OCI-LY3 (cell line): ENCODE measurements around the gene TMEM9B.

Source experiments
- H2AFZ ChIP-seq: fragments of 200-600, 300-600 bp; shearing (Covaris generic); 2 replicates; pipeline ENCODE4 v1.6.0; 2014; ENCODE audit warnings: antibody characterized with exemption, low read depth, low read length
- H3K27ac ChIP-seq: fragments of 200-600, 300-600 bp; sonication (generic); 2 replicates; pipeline ENCODE4 v1.5.1; 2014; ENCODE audit warnings: mild to moderate bottlenecking, low read length, moderate library complexity, mixed read lengths
- H3K27me3 ChIP-seq: fragments of 200-600, 300-600 bp; sonication (generic); 2 replicates; pipeline ENCODE4 v1.6.1; 2014; ENCODE audit warnings: low read depth, low read length, mixed read lengths
- H3K36me3 ChIP-seq: fragments of 200-600, 300-600 bp; sonication (generic); replicated peaks from 2 replicates; pipeline ENCODE3; 2014; ENCODE audit warnings: low read depth, low read length, mixed read lengths
- H3K4me1 ChIP-seq: fragments of 300-600, 200-600 bp; sonication (generic); 2 replicates; pipeline ENCODE4 v1.6.1; 2014; ENCODE audit warnings: low read length, mixed read lengths
- H3K4me2 ChIP-seq: fragments of 200-600, 300-600 bp; sonication (generic); 2 replicates; pipeline ENCODE4 v1.6.1; 2014; ENCODE audit warnings: low read length, mixed read lengths
- H3K4me3 ChIP-seq: fragments of 300-600, 200-600 bp; sonication (generic); 2 replicates; pipeline ENCODE4 v1.5.1; 2014; ENCODE audit warnings: antibody characterized with exemption, mild to moderate bottlenecking, low read length, moderate library complexity
- H3K79me2 ChIP-seq: fragments of 300-600, 200-600 bp; shearing (Covaris generic); 2 replicates; pipeline ENCODE4 v1.6.1; 2014; ENCODE audit warnings: mild to moderate bottlenecking, low read length, mixed read lengths
- H3K9ac ChIP-seq: fragments of 300-600, 200-600 bp; shearing (Covaris generic); 2 replicates; pipeline ENCODE4 v1.6.0; 2014; ENCODE audit warnings: mild to moderate bottlenecking, low read length, moderate library complexity
- H3K9me3 ChIP-seq: fragments of 200-600, 300-600 bp; shearing (Covaris generic); 2 replicates; pipeline ENCODE4 v1.6.1; 2014; ENCODE audit warnings: low read length, mixed read lengths; ENCODE audit not compliant: insufficient read depth
- H4K20me1 ChIP-seq: fragments of 200-600, 300-600 bp; sonication (generic); 2 replicates; pipeline ENCODE4 v1.6.1; 2016; ENCODE audit warnings: low read length, mixed read lengths; ENCODE audit not compliant: insufficient read depth
- CTCF ChIP-seq: fragments of 200-600, 300-600 bp; sonication (generic); IDR thresholded peaks from 2 replicates; pipeline ENCODE4 v1.5.1; 2014; ENCODE audit warnings: antibody characterized with exemption, low read length, low read depth
- EZH2phosphoT487 ChIP-seq: fragments of 200-600 bp; shearing (Covaris generic); IDR thresholded peaks from 2 replicates; pipeline ENCODE4 v1.6.1; 2018; ENCODE audit warnings: antibody characterized with exemption, mixed run types, low read depth

The TMEM9B gene

DNA sequence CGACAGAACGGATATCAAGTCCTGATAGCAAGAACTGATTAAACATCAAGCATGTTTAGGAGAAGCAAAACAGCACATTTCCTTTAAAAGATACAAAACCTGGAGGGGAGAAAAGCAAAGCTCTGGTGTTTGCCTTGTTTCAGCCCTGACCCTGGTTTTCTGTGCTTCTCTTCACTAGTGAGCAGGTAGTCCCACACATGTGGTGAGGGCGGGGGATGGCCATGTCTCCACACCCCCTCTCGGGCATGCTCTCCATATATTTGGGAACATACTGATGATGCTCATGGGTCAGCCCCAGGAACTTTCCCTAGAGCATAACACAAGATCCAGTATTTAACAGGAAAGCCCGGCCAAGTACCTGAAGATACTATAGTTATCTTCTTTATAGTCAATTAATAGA lies 41.6 kb downstream of the TMEM9B start:
- Histone ChIP-seq H3K4me2 (no peak overlapping the region), H3K27me3 (no peaks in the 10 kb centered on the region), H4K20me1 (no peaks in the 10 kb centered on the region), H3K4me3 (no peak overlapping the region), H3K79me2 (no peaks in the 10 kb centered on the region), H3K36me3 (peaks cover 19% of the 10 kb centered on the region), H3K27ac (no peak overlapping the region), H3K9ac (no peak overlapping the region), H3K4me1 (no peaks in the 10 kb centered on the region), H3K9me3 (no peaks in the 10 kb centered on the region), H2AFZ (no peak overlapping the region)
- TF ChIP-seq EZH2phosphoT487, result no peak

DNA sequence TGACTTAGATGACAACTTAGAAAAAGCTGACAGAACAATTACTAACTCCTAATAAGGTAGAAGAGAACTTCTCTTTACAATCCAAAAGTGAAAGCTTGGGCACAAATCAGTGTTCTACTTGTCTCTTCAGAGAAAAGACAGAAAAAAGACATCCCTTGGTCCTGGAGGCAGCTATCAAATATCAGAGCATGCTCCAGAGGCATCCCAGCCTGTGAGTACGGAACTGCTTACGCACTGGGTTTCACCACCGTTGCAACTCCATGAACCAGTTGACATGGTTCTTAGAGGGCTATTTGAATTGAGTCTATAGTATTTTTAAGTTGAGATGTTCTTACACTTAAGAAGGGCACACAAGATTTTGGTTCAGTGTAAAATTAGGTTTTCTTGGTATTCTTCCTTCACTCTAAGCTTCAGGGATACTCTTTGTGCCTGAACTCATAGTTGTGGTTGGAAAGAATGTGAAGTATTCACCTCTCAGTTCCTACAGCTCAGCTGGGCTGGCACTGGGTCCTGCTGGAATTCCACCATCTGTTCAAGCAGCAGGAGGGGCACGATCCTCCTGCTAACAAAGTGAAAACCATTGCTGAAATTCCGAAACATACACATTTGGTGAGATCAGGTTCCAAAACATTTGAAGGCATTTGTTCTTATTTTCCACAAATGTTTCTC lies 47.0 kb downstream of the TMEM9B start:
- H3K27ac ChIP-seq, result no peak overlapping the region
- H3K4me2 ChIP-seq, result no peak overlapping the region
- H3K36me3 ChIP-seq, result peaks cover 26% of the 10 kb centered on the region
- H3K9ac ChIP-seq, result no peak overlapping the region
- no peaks in the 10 kb centered on the region for H3K9me3 ChIP-seq
- H3K27me3 ChIP-seq, result no peaks in the 10 kb centered on the region
- no peak overlapping the region for H2AFZ ChIP-seq
- H3K4me1 ChIP-seq, result peaks cover 13% of the 10 kb centered on the region
- H3K4me3 ChIP-seq, result no peak overlapping the region
- TF ChIP-seq EZH2phosphoT487 (no peak), CTCF (no peak)
- H4K20me1 ChIP-seq, result no peaks in the 10 kb centered on the region
- 0 out of 2 replicates have a peak, but pooled peaks cover 2% of the 10 kb centered on the region for H3K79me2 ChIP-seq

DNA sequence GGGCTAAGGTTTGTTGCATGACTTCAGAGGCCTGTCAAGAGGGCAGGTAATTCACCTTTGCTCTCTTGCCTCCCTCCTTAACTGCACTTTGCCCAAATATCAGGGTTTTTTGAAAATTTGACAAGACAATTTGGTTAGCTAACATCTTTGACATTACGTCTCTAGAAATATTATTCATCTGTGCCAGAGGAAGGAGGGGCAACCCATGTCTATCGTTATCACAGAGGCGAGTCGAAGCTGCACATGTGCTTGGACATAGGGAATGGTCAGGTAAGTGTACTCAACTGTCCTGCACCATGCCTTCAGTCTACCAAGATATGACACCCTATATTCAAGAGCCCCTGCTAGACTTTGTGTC lies 49.6 kb downstream of the TMEM9B start:
- TF ChIP-seq CTCF (peak; percentile 7; the same call in 1 of the 2 replicates), EZH2phosphoT487 (no peak)
- Histone ChIP-seq H3K4me3 (no peak overlapping the region), H4K20me1 (no peaks in the 10 kb centered on the region), H3K27me3 (0 out of 2 replicates have a peak, but pooled peaks cover 4% of the 10 kb centered on the region), H2AFZ (no peak overlapping the region), H3K4me2 (no peak overlapping the region), H3K79me2 (peaks cover 7% of the 10 kb centered on the region; the same call in 1 of the 2 replicates), H3K36me3 (peaks cover 20% of the 10 kb centered on the region), H3K4me1 (peaks cover 22% of the 10 kb centered on the region), H3K27ac (no peak overlapping the region), H3K9me3 (no peaks in the 10 kb centered on the region), H3K9ac (no peak overlapping the region)

DNA sequence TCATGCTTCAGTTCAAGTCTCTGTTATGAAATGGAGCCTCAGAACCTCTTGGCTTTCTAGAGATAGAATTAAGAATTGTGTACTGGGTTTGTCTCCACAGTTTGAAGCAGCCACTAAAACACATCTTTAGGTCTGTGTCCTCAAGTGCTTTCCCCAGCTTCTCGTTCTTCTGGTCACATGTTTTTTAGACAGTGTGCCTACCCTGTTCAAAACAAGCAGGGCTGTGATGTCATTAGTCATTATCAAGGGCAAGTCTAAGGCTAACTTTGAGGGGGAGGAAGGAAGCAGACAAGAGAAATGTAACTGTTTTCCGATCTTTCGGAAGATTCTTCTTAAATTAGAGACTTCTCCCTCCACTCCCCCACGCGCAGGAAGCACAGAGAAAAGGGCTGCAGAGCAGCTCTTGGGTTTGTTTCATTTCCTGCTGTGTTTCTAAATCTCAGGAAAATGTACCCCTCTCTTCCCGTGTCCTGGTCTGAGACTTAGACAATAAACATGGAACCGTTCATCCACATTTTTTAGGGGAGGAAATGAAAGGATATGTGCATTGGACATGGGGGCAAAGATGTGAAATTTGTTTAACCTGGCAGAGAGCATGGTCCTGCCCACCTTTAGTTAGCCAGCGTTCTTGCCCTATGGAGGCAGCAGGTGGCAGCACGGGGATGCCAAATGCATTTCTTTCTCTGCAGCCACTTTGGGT lies 50.1 kb downstream of the TMEM9B start:
- TF ChIP-seq CTCF (peak; percentile 83), EZH2phosphoT487 (no peak)
- Histone ChIP-seq H4K20me1 (no peaks in the 10 kb centered on the region), H3K9me3 (no peaks in the 10 kb centered on the region), H3K4me1 (peaks cover 22% of the 10 kb centered on the region), H3K36me3 (peaks cover 17% of the 10 kb centered on the region), H3K27ac (peak overlapping the region; percentile 10), H3K4me2 (peak overlapping the region; percentile 30), H3K79me2 (peaks cover 7% of the 10 kb centered on the region; the same call in 1 of the 2 replicates), H3K4me3 (0 out of 2 replicates have a peak overlapping the region, but pooled peaks have one; percentile 6), H3K27me3 (0 out of 2 replicates have a peak, but pooled peaks cover 5% of the 10 kb centered on the region), H3K9ac (no peak overlapping the region), H2AFZ (no peak overlapping the region)
